ENCODE data around the gene PUS1. TPM values are rescaled to one million over a fixed set of nuclear protein-coding genes. Genes with fewer than 3 reads are reported as not detected.

PUS1 gene
- total RNA-seq, 1 donor from 2014 or later = 18.8 TPM

DNA sequence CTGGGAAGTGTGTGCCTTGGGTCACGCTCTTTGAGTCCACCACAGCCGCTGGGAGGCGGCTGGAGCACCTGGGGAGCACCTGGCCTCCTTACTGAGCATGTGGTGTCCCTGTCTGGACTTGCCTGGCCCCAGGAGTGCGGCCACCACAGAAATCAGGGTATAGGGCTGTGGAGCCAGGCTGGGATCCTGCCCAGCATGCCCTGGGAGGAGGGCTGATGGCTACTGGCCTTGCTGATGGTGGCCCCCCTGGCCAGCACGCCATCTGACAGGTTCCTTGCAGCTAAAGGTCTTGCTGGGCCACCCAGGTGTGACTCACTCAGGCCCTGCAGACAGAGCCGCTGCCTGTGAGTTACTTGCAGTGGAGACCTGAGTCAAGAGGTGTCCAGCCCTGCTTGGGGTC, 28.7 kb upstream of the PUS1 start:
- H3K36me3 Mint-ChIP-seq (ENCODE audit: unreplicated experiment) = peaks cover 2% of the 10 kb centered on the region
- DNase-seq (ENCODE audit: extremely low spot score, unreplicated experiment) = no peak
- no peaks in the 10 kb centered on the region for H3K27me3 Mint-ChIP-seq (ENCODE audit: unreplicated experiment)
- no peak overlapping the region for H3K27ac Mint-ChIP-seq (ENCODE audit: unreplicated experiment)
- peaks cover 23% of the 10 kb centered on the region for H3K4me1 Mint-ChIP-seq (ENCODE audit: unreplicated experiment)
- no peaks in the 10 kb centered on the region for H3K9me3 Mint-ChIP-seq (ENCODE audit: unreplicated experiment)
- TF ChIP-seq, protein P1, sequence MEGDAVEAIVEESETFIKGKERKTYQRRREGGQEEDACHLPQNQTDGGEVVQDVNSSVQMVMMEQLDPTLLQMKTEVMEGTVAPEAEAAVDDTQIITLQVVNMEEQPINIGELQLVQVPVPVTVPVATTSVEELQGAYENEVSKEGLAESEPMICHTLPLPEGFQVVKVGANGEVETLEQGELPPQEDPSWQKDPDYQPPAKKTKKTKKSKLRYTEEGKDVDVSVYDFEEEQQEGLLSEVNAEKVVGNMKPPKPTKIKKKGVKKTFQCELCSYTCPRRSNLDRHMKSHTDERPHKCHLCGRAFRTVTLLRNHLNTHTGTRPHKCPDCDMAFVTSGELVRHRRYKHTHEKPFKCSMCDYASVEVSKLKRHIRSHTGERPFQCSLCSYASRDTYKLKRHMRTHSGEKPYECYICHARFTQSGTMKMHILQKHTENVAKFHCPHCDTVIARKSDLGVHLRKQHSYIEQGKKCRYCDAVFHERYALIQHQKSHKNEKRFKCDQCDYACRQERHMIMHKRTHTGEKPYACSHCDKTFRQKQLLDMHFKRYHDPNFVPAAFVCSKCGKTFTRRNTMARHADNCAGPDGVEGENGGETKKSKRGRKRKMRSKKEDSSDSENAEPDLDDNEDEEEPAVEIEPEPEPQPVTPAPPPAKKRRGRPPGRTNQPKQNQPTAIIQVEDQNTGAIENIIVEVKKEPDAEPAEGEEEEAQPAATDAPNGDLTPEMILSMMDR (IDR thresholded peaks at IDR 0.05) = no peak
- no peak overlapping the region for H3K4me3 Mint-ChIP-seq (ENCODE audit: unreplicated experiment)

GRCh38 chr12:131901431-131902331, 27.4 kb upstream of the PUS1 start:
- DNase-seq (ENCODE audit: extremely low spot score, unreplicated experiment) = no peak
- TF ChIP-seq, protein P1 (IDR thresholded peaks at IDR 0.05) = no peak
- no peaks in the 10 kb centered on the region for H3K27me3 Mint-ChIP-seq (ENCODE audit: unreplicated experiment)
- peaks cover 2% of the 10 kb centered on the region for H3K36me3 Mint-ChIP-seq (ENCODE audit: unreplicated experiment)
- no peak overlapping the region for H3K4me3 Mint-ChIP-seq (ENCODE audit: unreplicated experiment)
- H3K4me1 Mint-ChIP-seq (ENCODE audit: unreplicated experiment) = peaks cover 17% of the 10 kb centered on the region
- peak overlapping the region; percentile 59 for H3K27ac Mint-ChIP-seq (ENCODE audit: unreplicated experiment)
- H3K9me3 Mint-ChIP-seq (ENCODE audit: unreplicated experiment) = no peaks in the 10 kb centered on the region

GRCh38 chr12:131902332-131903241, 26.5 kb upstream of the PUS1 start:
- H3K9me3 Mint-ChIP-seq (ENCODE audit: unreplicated experiment) = no peaks in the 10 kb centered on the region
- H3K27me3 Mint-ChIP-seq (ENCODE audit: unreplicated experiment) = no peaks in the 10 kb centered on the region
- H3K4me3 Mint-ChIP-seq (ENCODE audit: unreplicated experiment) = no peak overlapping the region
- peaks cover 2% of the 10 kb centered on the region for H3K36me3 Mint-ChIP-seq (ENCODE audit: unreplicated experiment)
- peaks cover 14% of the 10 kb centered on the region for H3K4me1 Mint-ChIP-seq (ENCODE audit: unreplicated experiment)
- no peak for DNase-seq (ENCODE audit: extremely low spot score, unreplicated experiment)
- peak overlapping the region; percentile 59 for H3K27ac Mint-ChIP-seq (ENCODE audit: unreplicated experiment)
- TF ChIP-seq, protein P1 (IDR thresholded peaks at IDR 0.05) = no peak

DNA sequence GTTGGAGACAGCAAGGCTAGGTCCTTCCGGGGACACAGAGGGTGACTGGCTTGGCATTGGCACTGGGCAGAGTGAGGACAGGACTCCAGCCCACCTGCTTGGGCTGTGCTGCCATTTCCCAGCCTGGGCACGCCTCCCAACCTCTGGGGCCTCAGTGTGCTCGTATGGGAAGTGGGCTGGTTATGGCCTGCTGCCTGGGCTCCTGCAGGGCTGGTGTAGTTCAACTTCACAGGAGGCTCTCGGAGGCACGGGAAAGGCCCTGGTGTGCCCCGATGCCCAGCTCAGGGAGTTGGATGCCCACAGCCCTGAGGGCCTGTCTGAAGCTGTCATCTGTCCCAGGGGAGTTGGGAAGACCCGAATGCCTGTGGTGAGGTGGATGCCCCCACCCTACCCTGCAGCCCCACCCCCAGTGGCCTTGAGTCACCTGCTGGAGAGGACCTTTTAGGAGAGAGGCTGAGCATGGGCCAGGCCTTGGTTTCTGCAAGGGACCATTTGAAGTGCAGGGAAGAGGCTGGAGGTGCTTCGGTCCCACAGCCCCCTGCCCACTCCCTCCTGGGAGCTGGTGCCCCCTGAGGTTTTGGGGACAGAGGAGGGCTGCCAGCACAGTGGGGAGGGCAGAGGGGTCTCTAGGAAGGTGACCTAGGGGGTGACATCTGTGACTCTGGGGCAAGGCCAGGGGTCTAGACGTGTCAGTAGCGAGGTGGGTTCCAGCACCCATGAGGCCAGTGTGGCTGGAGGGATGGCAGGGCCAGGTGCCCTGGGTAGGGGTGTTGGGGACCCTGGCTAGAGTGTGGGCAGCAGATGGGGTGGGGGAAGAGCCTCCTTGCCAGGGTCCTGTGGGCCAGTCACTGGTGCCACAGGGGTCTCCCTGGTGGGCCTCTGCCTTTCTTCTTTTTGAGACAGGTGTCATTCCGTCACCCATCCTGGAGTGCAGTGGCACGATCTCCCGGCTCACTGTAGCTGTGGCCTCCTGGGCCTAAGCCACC, 25.5 kb upstream of the PUS1 start:
- H3K27me3 Mint-ChIP-seq (ENCODE audit: unreplicated experiment) = no peaks in the 10 kb centered on the region
- peaks cover 9% of the 10 kb centered on the region for H3K4me1 Mint-ChIP-seq (ENCODE audit: unreplicated experiment)
- peaks cover 2% of the 10 kb centered on the region for H3K36me3 Mint-ChIP-seq (ENCODE audit: unreplicated experiment)

More for the DNA sequence above, 25.5 kb upstream of the PUS1 start:
- no peak overlapping the region for H3K27ac Mint-ChIP-seq (ENCODE audit: unreplicated experiment)
- no peaks in the 10 kb centered on the region for H3K9me3 Mint-ChIP-seq (ENCODE audit: unreplicated experiment)
- DNase-seq (ENCODE audit: extremely low spot score, unreplicated experiment) = no peak
- TF ChIP-seq, protein P1 (IDR thresholded peaks at IDR 0.05) = no peak
- H3K4me3 Mint-ChIP-seq (ENCODE audit: unreplicated experiment) = no peak overlapping the region
